Left lung (tissue), 10 donors: Measurements from ENCODE around the gene EPS8. TPM values are rescaled to one million over a fixed set of nuclear protein-coding genes. Genes with fewer than 3 reads are reported as not detected.

Experiments used
- ATAC-seq: fragments of 200-7000 bp; cut with Tn5 transposase; one replicate; pipeline ENCODE4 v1.9.1; 2020; ENCODE audit warnings: moderate library complexity
- DNase-seq, 4 donors: peaks; one replicate each; pipeline ENCODE4 v3.0.0-alpha.2; 2013 to 2020
- H3K27ac ChIP-seq, 2 donors: fragments of 200-600 bp; sonication (generic) in 1 of 2; one replicate each; pipeline versions ENCODE4 v1.5.0 to v1.8.0; 2020 to 2021
- H3K27me3 ChIP-seq, 2 donors: fragments of 200-600 bp; sonication (generic) in 1 of 2; one replicate each; pipeline versions ENCODE4 v1.5.0 to v1.8.0; 2020 to 2021
- H3K36me3 ChIP-seq, 2 donors: fragments of 200-600 bp; sonication (generic) in 1 of 2; one replicate each; pipeline versions ENCODE4 v1.5.0 to v1.8.0; 2020 to 2021
- H3K4me1 ChIP-seq, 2 donors: fragments of 200-600 bp; one replicate each; pipeline ENCODE4 v1.8.0; 2021
- H3K4me3 ChIP-seq, 2 donors: fragments of 200-600 bp; sonication (generic) in 1 of 2; one replicate each; pipeline versions ENCODE4 v1.5.0 to v1.8.0; 2020 to 2021; ENCODE audit warnings: mild to moderate bottlenecking in 1 of 2
- H3K9me3 ChIP-seq, 2 donors: fragments of 200-600 bp; sonication (generic) in 1 of 2; one replicate each; pipeline versions ENCODE4 v1.5.0 to v1.8.0; 2020 to 2021
- CTCF ChIP-seq, 2 donors: fragments of 200-600 bp; sonication (generic) in 1 of 2; IDR thresholded peaks; one replicate each; pipeline versions ENCODE4 v1.5.0 to v1.8.0; 2021; ENCODE audit warnings: antibody characterized with exemption in 2 of 2
- intact Hi-C, 2 donors: fragments of 100-400 bp; cut with DNase I; formaldehyde crosslinking; loops; one replicate each; pipeline versions ENCODE4 v1.11.2 to v1.14.2; 2022
- polyA plus RNA-seq, 6 donors: library from polyadenylated mRNA; unstranded; fragments of 120-200 nt; gene quantifications; one replicate each; pipeline ENCODE4 v1.2.1, GENCODE V29; 2013; ENCODE audit not compliant: insufficient read length in 6 of 6
- total RNA-seq, 2 donors: library from RNA; stranded (reverse); fragmentation: NEBNext Ultra II Directional; extraction: Animal tissue kit (Norgen Biotek cat#: 25700); gene quantifications; one replicate each; pipeline ENCODE4 v1.2.1, GENCODE V29; 2021
- donor health status: DM: no; HTN: yes; CAD: no.
- donor health status: DM: no; HTN: no; CAD: no.

Gene EPS8
- total and polyA plus RNA-seq, 8 donors, result 29.0 to 64.8 (median 42.6) TPM

GRCh38 chr12:15811214-15812127, 22.3 kb upstream of the EPS8 start:
- no peak overlapping the region for H3K4me3 ChIP-seq
- H3K27ac ChIP-seq, result no peak overlapping the region
- no peaks in the 10 kb centered on the region for H3K36me3 ChIP-seq
- no peaks in the 10 kb centered on the region for H3K4me1 ChIP-seq
- H3K27me3 ChIP-seq, result no peaks in the 10 kb centered on the region
- ATAC-seq, result no peak
- H3K9me3 ChIP-seq, result no peaks in the 10 kb centered on the region
- TF ChIP-seq CTCF (IDR thresholded peaks at IDR 0.05), result no peak
- intact Hi-C loops, result no loop called here
- DNase-seq, result peak in 1 of 4 donors; percentile 52

GRCh38 chr12:15808652-15809051, 19.5 kb upstream of the EPS8 start:
- peak; percentile 23 for ATAC-seq
- Histone ChIP-seq H3K27ac (no peak overlapping the region), H3K4me3 (no peak overlapping the region), H3K27me3 (no peaks in the 10 kb centered on the region), H3K36me3 (no peaks in the 10 kb centered on the region), H3K4me1 (no peaks in the 10 kb centered on the region), H3K9me3 (no peaks in the 10 kb centered on the region)
- DNase-seq, result peak in 1 of 4 donors; percentile 54
- intact Hi-C loops, result no loop called here
- TF ChIP-seq CTCF (IDR thresholded peaks at IDR 0.05), result no peak

- no peaks in the 10 kb centered on the region for H3K9me3 ChIP-seq
- no peak overlapping the region for H3K4me3 ChIP-seq
- H3K27ac ChIP-seq, result no peak overlapping the region
- H3K27me3 ChIP-seq, result no peaks in the 10 kb centered on the region
- DNase-seq (no peak), ATAC-seq (no peak)
- no peaks in the 10 kb centered on the region for H3K4me1 ChIP-seq
- intact Hi-C loops, result no loop called here
- no peak for TF ChIP-seq CTCF (IDR thresholded peaks at IDR 0.05)
- H3K36me3 ChIP-seq, result no peaks in the 10 kb centered on the region
Observed at GRCh38 chr12:15808250-15808649, 19.1 kb upstream of the EPS8 start.

- DNase-seq (no peak), ATAC-seq (no peak)
- H3K4me3 ChIP-seq, result no peak overlapping the region
- intact Hi-C loops, result no loop called here
- H3K27me3 ChIP-seq, result no peaks in the 10 kb centered on the region
- no peaks in the 10 kb centered on the region for H3K4me1 ChIP-seq
- TF ChIP-seq CTCF (IDR thresholded peaks at IDR 0.05), result no peak
- H3K27ac ChIP-seq, result no peak overlapping the region
- no peaks in the 10 kb centered on the region for H3K9me3 ChIP-seq
- no peaks in the 10 kb centered on the region for H3K36me3 ChIP-seq
Observed at GRCh38 chr12:15806826-15807225, 17.6 kb upstream of the EPS8 start.
